Suprapubic skin (tissue), 3 donors: ENCODE data around the gene ZNF398.

Experiments used
- CTCF ChIP-seq, 2 donors: fragments of 200-600 bp in 1 of 2; fragments of 450-650 bp in 1 of 2; sonication (generic) in 1 of 2; IDR thresholded peaks; one replicate each; pipeline ENCODE4 v1.5.1; 2016 to 2019; ENCODE audit warnings: antibody characterized with exemption in 2 of 2, mild to moderate bottlenecking in 1 of 2, moderate library complexity in 1 of 2
- POLR2A ChIP-seq, 2 donors: fragments of 450-650 bp; IDR thresholded peaks; one replicate each; pipeline ENCODE4 v1.6.1; 2017; ENCODE audit warnings: antibody characterized with exemption in 2 of 2, mild to moderate bottlenecking in 2 of 2, moderate library complexity in 2 of 2

DNA sequence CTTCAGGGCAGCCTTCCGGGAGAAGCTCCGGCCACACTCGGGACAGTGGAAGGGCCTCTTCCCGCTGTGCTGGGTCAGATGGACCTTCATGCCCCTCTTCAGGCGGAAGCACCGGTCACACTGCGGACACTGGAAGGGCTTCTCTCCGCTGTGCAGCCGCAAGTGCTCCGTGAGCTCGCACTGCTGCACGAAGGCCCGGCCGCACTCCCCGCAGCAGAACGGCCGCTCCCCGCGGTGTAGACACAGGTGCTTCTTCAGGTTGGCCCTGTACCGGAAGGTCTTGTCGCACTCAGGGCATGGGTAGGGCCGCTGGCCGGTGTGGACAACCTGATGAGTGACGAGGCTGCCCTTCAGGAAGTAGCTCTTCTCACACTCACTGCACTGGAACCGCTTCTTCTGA lies 42.5 kb upstream of the ZNF398 start:
- TF ChIP-seq POLR2A (IDR thresholded peaks at IDR 0.05), result no peak
- no peak for TF ChIP-seq CTCF (IDR thresholded peaks at IDR 0.05)
